Upper lobe of right lung (tissue), 1 donor: ENCODE data around the gene FBXO9. TPM values are rescaled to one million over a fixed set of nuclear protein-coding genes. Genes with fewer than 3 reads are reported as not detected.

Experiments
- ATAC-seq: fragments of 200-7000 bp; cut with Tn5 transposase; one replicate; pipeline ENCODE4 v1.9.1; 2020; ENCODE audit warnings: mild to moderate bottlenecking, moderate library complexity
- DNase-seq: peaks from one replicate; pipeline ENCODE4 v3.0.0-alpha.2; 2020
- H3K27ac ChIP-seq: fragments of 200-600 bp; one replicate; pipeline ENCODE4 v1.8.0; 2022
- H3K27me3 ChIP-seq: fragments of 200-600 bp; one replicate; pipeline ENCODE4 v1.8.0; 2022; ENCODE audit warnings: mild to moderate bottlenecking
- H3K36me3 ChIP-seq: fragments of 200-600 bp; one replicate; pipeline ENCODE4 v1.8.0; 2022
- H3K4me1 ChIP-seq: fragments of 200-600 bp; one replicate; pipeline ENCODE4 v1.8.0; 2022
- H3K4me3 ChIP-seq: fragments of 200-600 bp; one replicate; pipeline ENCODE4 v1.8.0; 2022; ENCODE audit warnings: mild to moderate bottlenecking
- H3K9me3 ChIP-seq: fragments of 200-600 bp; one replicate; pipeline ENCODE4 v1.8.0; 2022
- CTCF ChIP-seq: fragments of 200-600 bp; IDR thresholded peaks from one replicate; pipeline ENCODE4 v1.8.0; 2022; ENCODE audit warnings: antibody characterized with exemption
- intact Hi-C: fragments of 100-400 bp; cut with DNase I; formaldehyde crosslinking; loops from one replicate; pipeline ENCODE4 v1.11.0; 2022
- long read RNA-seq: library from polyadenylated mRNA; unstranded; transcript quantifications from one replicate; pipeline ENCODE4 v2.0.0, GENCODE V29; 2021
- total RNA-seq: library from RNA; stranded (reverse); fragmentation: NEBNext Ultra II Directional; extraction: Animal tissue kit (Norgen Biotek cat#: 25700); gene quantifications from one replicate; pipeline ENCODE4 v1.2.1, GENCODE V29; 2021
- donor health status: DM: no; HTN: yes; CAD: no; lungs with severe emphysema.

Gene FBXO9
- 101 TPM for total RNA-seq
- long read RNA-seq, transcript FBXO9-202 (13 exons, 3,418 nt): major isoform, 100 of 131 reads
- long read RNA-seq, partial matches to known transcripts: 7 of 131 reads
- long read RNA-seq, other reads (novel, unspliced or antisense): 24 of 131 reads

GRCh38 chr6:53065266-53066076 is at the start of gene FBXO9:
TSS of gene FBXO9 (plus strand) at chr6:53065404. CDS start at chr6:53065790, 386 bp downstream.
- Histone ChIP-seq H3K9me3 (no peaks in the 10 kb centered on the region), H3K4me1 (peaks cover 42% of the 10 kb centered on the region), H3K4me3 (peak within 1 kb of the TSS; percentile 63), H3K27ac (peak within 1 kb of the TSS; percentile 90), H3K36me3 (peaks cover 10% of the 10 kb centered on the region), H3K27me3 (no peaks in the 10 kb centered on the region)
- no peak for TF ChIP-seq CTCF
- intact Hi-C loops: no loop called here
- ATAC-seq (peak; percentile 76), DNase-seq (peak; percentile 89)

GRCh38 chr6:53015486-53015885 is 49.7 kb upstream of the FBXO9 start:
- DNase-seq (no peak), ATAC-seq (no peak)
- no peak overlapping the region for H3K27ac ChIP-seq
- peaks cover 80% of the 10 kb centered on the region for H3K36me3 ChIP-seq
- H3K9me3 ChIP-seq: no peaks in the 10 kb centered on the region
- H3K4me3 ChIP-seq: no peak overlapping the region
- H3K4me1 ChIP-seq: peaks cover 6% of the 10 kb centered on the region
- intact Hi-C loops: no loop called here
- no peak for TF ChIP-seq CTCF
- no peaks in the 10 kb centered on the region for H3K27me3 ChIP-seq

- Histone ChIP-seq H3K36me3 (peaks cover 51% of the 10 kb centered on the region), H3K4me3 (no peak overlapping the region), H3K9me3 (no peaks in the 10 kb centered on the region), H3K27me3 (no peaks in the 10 kb centered on the region), H3K4me1 (peaks cover 6% of the 10 kb centered on the region), H3K27ac (no peak overlapping the region)
- no peak for ATAC-seq
- intact Hi-C loops: no loop called here
- no peak for TF ChIP-seq CTCF
- DNase-seq: no peak
Observed at GRCh38 chr6:53018446-53018845, 46.8 kb upstream of the FBXO9 start.

- no peak for DNase-seq
- Histone ChIP-seq H3K4me1 (peaks cover 3% of the 10 kb centered on the region), H3K36me3 (peaks cover 39% of the 10 kb centered on the region), H3K27ac (no peak overlapping the region), H3K9me3 (no peaks in the 10 kb centered on the region), H3K27me3 (no peaks in the 10 kb centered on the region), H3K4me3 (no peak overlapping the region)
- no peak for ATAC-seq
- TF ChIP-seq CTCF: no peak
- intact Hi-C loops: no loop called here
Observed at GRCh38 chr6:53020005-53020744, 45.0 kb upstream of the FBXO9 start.

- intact Hi-C loops: no loop called here
- Histone ChIP-seq H3K36me3 (peaks cover 25% of the 10 kb centered on the region), H3K27me3 (no peaks in the 10 kb centered on the region), H3K27ac (no peak overlapping the region), H3K4me3 (no peak overlapping the region), H3K9me3 (no peaks in the 10 kb centered on the region), H3K4me1 (no peaks in the 10 kb centered on the region)
- TF ChIP-seq CTCF: no peak
- ATAC-seq (no peak), DNase-seq (no peak)
Observed at GRCh38 chr6:53023323-53023722, 41.9 kb upstream of the FBXO9 start.
